Measurements from ENCODE around the gene OR51B6. TPM values are rescaled to one million over a fixed set of nuclear protein-coding genes. Genes with fewer than 3 reads are reported as not detected.

The OR51B6 gene
- total RNA-seq, 1 experiment from 2014 or later, result not detected

DNA sequence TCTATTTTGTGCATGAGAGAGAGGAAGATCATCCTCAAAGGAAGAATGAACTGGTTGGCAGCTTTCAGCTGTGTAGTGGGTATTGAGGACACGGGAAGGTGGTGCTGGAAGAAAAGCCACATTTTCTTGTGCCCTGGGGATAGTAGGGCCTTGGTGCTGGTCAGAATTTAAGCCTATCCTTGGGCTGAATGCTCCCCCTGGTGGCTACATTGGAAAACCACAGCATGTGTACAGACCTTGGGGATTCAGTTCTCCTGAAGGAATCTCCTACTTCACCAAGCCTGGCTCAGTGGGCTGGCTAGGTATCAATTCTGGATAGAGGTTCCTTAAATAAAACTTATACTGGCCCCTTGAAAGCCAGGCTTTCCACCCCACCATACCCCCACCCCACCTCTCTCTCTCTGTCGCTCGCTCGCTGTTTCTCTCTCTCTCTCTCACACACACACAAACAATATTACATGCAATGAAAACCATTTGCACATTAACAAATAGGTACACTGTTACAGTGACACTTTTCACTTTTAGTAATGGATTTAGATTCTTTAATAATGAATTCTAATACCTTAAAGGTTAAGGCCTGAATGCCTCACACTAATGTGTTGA lies 29.5 kb downstream of the OR51B6 start:
- Histone ChIP-seq H3K36me3 (ENCODE audit: control insufficient read depth, insufficient read depth, low read length) (no peaks in the 10 kb centered on the region), H3K27me3 (ENCODE audit: control insufficient read depth, insufficient read depth, low read length) (no peaks in the 10 kb centered on the region), H3K9me3 (ENCODE audit: control insufficient read depth, insufficient read depth, low read depth, low read length) (no peaks in the 10 kb centered on the region), H3K27ac (ENCODE audit: low read length) (no peak overlapping the region), H3K4me1 (ENCODE audit: control insufficient read depth, insufficient read depth, low read length) (no peaks in the 10 kb centered on the region), H3K4me3 (ENCODE audit: low read depth in 2 of 2, low read length in 2 of 2) (no peak overlapping the region)
- ChIA-PET CTCF (no interaction called here), POLR2A (no interaction called here)
- peak; percentile 99 for ATAC-seq
- BruUV-seq (replicated peaks), result no TSS peak
- in situ Hi-C loops (cut with HindIII; ENCODE audit: low pct_unique_long_range_greater_than_20kb, low sequenced_read_pairs) (no loop called here), intact Hi-C loops (cut with micrococcal nuclease; ENCODE audit: unreplicated experiment) (loop anchor here (1.0 to 5.0 kb wide), 4 partner anchors 176 to 755 kb away; partner anchors contain the start of gene OR52N2)
- no peak for TF ChIP-seq POLR2AphosphoS5 (IDR thresholded peaks at IDR 0.05; ENCODE audit: low read depth, low read length)
- TF ChIP-seq, protein P1, sequence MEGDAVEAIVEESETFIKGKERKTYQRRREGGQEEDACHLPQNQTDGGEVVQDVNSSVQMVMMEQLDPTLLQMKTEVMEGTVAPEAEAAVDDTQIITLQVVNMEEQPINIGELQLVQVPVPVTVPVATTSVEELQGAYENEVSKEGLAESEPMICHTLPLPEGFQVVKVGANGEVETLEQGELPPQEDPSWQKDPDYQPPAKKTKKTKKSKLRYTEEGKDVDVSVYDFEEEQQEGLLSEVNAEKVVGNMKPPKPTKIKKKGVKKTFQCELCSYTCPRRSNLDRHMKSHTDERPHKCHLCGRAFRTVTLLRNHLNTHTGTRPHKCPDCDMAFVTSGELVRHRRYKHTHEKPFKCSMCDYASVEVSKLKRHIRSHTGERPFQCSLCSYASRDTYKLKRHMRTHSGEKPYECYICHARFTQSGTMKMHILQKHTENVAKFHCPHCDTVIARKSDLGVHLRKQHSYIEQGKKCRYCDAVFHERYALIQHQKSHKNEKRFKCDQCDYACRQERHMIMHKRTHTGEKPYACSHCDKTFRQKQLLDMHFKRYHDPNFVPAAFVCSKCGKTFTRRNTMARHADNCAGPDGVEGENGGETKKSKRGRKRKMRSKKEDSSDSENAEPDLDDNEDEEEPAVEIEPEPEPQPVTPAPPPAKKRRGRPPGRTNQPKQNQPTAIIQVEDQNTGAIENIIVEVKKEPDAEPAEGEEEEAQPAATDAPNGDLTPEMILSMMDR (IDR thresholded peaks at IDR 0.05), result peak; percentile 88
- DNase-seq (ENCODE audit: low read depth, low spot score), result peak; percentile 45

DNA sequence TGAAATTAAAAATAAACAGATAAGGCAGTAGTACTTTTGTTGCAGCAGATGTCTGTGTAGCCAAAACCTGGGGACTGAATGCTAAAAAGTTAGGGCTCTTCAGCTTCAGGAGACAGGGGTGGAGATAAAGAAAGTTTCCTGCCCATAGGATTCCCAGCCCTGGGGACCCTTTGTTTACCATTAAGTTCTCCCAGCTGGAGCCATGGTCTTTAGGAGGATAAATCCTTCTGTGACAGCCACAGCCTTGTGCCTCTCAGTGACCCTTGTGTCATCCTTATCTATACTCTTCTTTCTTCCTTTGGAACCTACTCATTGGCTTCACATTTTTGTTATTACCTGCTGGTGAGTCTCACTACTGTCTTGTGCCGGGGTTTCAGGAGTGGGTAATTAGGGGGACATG lies 32.3 kb downstream of the OR51B6 start, which contains the start of gene OR51M1:
TSS of gene OR51M1 (plus strand) at position 237 of the 400 bp plus-strand sequence. CDS start 5,587 bp downstream, outside the sequence.
- Histone ChIP-seq H3K9me3 (ENCODE audit: control insufficient read depth, insufficient read depth, low read depth, low read length) (no peaks in the 10 kb centered on the region), H3K4me1 (ENCODE audit: control insufficient read depth, insufficient read depth, low read length) (no peaks in the 10 kb centered on the region), H3K4me3 (ENCODE audit: low read depth in 2 of 2, low read length in 2 of 2) (no peak within 1 kb of the TSS), H3K27me3 (ENCODE audit: control insufficient read depth, insufficient read depth, low read length) (no peaks in the 10 kb centered on the region), H3K36me3 (ENCODE audit: control insufficient read depth, insufficient read depth, low read length) (no peaks in the 10 kb centered on the region), H3K27ac (ENCODE audit: low read length) (no peak within 1 kb of the TSS)
- in situ Hi-C loops (cut with HindIII; ENCODE audit: low pct_unique_long_range_greater_than_20kb, low sequenced_read_pairs), result no loop called here
- ChIA-PET POLR2A (no interaction called here), CTCF (no interaction called here)
- DNase-seq (ENCODE audit: low read depth, low spot score), result no peak
- no peak for ATAC-seq
- TF ChIP-seq POLR2AphosphoS5 (IDR thresholded peaks at IDR 0.05; ENCODE audit: low read depth, low read length) (no peak), TCF7L2 (IDR thresholded peaks at IDR 0.05; ENCODE audit: low read depth, low read length) (no peak), SIN3A (IDR thresholded peaks at IDR 0.05; ENCODE audit: borderline replicate concordance, insufficient read depth, low read depth, low read length) (no peak)
- TF ChIP-seq, protein P2, sequence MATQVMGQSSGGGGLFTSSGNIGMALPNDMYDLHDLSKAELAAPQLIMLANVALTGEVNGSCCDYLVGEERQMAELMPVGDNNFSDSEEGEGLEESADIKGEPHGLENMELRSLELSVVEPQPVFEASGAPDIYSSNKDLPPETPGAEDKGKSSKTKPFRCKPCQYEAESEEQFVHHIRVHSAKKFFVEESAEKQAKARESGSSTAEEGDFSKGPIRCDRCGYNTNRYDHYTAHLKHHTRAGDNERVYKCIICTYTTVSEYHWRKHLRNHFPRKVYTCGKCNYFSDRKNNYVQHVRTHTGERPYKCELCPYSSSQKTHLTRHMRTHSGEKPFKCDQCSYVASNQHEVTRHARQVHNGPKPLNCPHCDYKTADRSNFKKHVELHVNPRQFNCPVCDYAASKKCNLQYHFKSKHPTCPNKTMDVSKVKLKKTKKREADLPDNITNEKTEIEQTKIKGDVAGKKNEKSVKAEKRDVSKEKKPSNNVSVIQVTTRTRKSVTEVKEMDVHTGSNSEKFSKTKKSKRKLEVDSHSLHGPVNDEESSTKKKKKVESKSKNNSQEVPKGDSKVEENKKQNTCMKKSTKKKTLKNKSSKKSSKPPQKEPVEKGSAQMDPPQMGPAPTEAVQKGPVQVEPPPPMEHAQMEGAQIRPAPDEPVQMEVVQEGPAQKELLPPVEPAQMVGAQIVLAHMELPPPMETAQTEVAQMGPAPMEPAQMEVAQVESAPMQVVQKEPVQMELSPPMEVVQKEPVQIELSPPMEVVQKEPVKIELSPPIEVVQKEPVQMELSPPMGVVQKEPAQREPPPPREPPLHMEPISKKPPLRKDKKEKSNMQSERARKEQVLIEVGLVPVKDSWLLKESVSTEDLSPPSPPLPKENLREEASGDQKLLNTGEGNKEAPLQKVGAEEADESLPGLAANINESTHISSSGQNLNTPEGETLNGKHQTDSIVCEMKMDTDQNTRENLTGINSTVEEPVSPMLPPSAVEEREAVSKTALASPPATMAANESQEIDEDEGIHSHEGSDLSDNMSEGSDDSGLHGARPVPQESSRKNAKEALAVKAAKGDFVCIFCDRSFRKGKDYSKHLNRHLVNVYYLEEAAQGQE (IDR thresholded peaks at IDR 0.05; ENCODE audit: insufficient read depth in 1 of 2, low read depth in 2 of 2, low read length in 1 of 2), result no peak
- TF ChIP-seq, protein P1 (IDR thresholded peaks at IDR 0.05), result no peak
- BruUV-seq (replicated peaks), result no TSS peak
- intact Hi-C loops (cut with micrococcal nuclease; ENCODE audit: unreplicated experiment), result loop anchor here (5.0 kb wide), 1 partner anchor 424 kb away; the partner anchor contains the start of gene OR52N2
